DLD1 (cell line): Measurements from ENCODE around the gene SPEM3.

Source experiments
- in situ Hi-C: cut with HindIII; loops from 2 replicates; pipeline ENCODE4 v1.10.0; 2017; ENCODE audit warnings: low sequenced_read_pairs

The SPEM3 gene

DNA sequence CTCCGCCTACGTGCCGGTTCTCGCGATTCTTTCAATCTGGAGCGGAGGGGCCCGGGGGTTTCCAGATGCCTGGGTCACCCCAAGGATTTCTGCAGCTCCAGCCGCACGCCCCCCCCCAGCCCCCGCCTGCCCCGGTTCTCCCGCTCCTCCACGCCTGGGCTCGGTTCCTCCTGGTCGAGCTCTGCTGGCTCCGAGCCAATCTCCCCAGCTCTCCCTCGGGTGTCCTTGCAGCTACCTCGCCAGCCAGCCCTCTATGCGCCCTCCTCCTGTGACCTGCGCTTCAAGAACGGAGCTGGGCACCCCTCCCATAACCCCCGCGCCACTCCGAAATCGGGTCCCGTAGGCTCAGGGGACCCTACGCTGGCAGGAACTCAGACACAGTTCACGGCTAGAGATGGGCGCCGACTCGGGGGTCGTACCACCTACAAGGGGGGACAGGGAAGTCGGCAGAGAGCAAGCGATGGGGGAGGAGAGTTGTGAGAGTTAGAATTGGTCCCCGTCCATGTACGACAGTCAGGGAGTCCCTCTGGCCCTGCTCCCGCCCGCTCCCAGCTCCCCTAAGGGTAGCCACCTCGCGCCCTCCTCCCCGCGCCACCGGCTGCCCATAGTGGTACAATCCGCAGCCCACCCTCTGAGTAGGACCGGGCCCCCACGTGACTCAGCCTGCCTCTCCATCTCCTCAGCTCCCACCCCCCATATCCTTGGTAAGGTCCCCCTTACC lies 11.6 kb downstream of the SPEM3 start:
- in situ Hi-C loops, result no loop called here

DNA sequence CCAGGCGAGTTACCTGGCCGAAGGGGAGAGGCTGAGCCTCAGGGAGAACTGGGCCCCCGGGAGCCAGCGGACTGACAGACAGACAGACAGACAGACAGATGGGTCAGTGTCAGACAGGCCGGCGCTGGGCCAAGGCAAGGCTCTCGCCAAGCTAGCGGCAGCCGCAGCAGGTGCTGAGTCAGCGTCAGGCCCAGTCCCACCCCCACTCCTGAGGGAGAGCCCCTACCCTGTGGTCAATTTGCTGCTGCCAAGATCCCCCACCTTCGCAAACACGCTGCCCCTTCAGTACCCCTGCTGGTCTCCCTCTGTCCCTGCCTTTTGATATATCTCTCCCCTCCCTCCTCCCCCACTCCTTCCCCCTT lies 12.2 kb downstream of the SPEM3 start:
- in situ Hi-C loops, result no loop called here

DNA sequence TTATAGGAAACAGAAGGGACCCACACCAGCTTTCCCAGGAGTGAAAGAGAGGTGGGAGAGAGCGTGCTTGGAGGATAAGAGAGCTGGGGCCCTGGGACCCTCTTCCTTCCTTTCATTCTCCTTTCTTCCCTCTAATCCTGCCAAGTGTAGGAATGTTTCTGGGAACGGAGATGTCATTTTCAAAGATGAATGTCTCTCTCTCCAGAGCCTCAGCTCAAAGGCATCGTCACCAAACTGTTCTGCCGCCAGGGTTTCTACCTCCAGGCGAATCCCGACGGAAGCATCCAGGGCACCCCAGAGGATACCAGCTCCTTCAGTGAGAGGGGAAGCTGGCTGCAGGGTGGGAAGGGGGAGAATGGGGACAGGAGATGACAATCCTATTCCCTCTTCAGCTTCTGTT lies 12.6 kb downstream of the SPEM3 start:
- in situ Hi-C loops, result no loop called here

DNA sequence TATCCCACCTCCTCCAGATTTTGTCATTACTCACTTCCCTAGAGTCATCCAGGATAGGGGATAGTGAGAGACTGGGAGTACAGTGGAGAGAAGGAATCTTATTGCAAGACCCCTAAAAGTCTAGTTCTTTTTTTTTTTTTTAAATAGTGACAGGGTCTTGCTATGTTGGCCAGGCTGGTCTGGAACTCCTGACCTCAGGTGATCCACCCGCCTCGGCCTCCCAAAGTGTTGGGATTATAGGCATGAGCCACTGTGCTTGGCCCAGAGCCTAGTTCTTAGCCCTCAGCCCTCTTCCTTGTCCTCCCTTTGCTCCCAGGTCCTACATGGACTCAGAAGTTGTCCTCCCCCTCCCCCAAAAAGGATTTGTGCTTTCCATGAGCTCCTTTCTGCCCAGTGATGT lies 13.5 kb downstream of the SPEM3 start:
- in situ Hi-C loops, result no loop called here

DNA sequence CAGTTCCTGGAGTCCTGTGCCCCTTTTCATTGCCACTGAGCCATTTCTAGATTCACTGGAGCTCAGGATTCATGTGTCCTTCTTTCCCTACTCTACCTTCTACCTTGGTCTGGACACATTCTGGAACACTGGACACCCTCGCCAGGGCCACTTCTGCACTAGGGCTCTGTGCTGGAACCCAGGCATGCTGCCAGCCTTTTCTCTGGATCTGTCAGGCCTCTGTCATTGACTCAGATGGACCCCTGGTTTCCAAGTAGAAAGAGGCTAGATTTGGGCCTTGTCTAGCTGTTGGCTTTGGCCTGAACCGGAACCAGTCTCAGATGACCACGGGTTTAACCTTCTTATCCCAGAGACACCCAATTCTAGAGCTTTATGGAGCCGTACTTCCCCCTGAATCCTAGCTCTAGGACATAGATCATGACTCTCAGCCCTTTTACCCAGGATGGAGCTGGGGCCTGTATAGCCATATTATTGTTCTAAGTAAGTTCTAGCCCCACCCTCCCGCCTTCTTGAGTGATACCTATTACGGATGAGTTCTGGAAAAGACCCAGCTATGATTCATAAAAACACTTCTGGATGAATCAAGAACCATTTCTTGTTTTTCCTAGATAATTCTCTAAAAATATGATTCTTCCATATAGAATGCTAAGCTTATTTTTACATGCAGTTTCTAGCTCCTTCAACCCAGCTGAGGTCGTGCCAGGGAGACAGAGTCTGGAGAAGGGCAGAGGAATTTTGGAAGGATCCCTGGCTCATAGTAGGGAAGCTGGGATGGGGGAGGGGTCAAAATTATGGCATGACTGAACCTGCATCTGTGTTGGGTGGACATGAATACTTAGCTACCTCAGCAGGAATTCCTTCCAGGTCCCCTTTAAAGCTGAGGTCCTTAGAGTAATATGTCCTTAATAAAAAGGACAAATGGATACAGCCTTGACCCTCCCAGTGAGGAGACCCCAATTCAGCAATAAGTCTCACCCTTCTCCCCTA lies 15.1 kb downstream of the SPEM3 start:
- in situ Hi-C loops, result no loop called here

DNA sequence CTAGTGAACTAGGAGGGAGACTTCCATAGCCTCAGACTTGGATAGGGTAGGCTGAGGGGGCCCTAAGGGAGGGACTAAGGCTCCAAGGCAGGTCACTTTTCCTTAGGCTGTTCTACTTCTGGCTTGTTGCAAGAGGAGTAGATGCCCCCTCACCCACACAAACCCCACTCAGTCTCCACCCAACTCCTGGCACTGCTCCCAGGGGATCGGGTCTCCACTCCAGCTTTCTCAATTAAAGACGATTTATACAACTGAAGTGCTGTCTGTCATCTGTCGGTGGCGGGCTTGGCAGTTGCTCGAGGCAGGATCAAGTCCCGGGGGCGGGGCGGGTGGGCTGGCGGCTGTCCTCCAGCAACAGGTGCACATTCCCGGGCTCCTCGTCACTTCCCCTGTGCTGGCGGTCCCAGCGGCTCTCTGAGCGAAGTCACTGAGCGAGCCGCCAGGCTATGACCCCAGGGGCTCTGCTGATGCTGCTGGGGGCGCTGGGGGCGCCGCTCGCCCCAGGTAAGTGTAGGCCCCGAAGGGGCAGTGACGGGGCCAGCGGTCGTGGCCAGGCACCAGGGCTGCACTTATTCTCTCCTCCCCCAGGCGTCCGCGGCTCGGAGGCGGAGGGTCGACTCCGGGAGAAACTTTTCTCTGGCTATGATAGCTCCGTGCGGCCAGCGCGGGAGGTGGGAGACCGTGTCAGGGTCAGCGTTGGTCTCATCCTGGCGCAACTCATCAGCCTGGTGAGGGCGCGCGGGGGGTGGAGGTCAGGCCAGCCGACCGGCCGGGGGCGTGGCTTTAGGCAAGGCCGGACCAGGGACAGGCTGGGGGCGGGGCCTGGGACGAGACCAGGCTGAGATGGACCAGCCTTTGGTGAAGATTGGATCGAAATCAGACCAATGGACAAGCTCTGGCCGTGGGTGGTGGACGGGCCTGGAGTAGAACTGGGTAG lies 16.3 kb downstream of the SPEM3 start, which contains the start of gene CHRNB1:
TSS of gene CHRNB1 (plus strand) at position 380 of the 937 bp plus-strand sequence. CDS start at position 447, 67 bp downstream.
- in situ Hi-C loops, result no loop called here

DNA sequence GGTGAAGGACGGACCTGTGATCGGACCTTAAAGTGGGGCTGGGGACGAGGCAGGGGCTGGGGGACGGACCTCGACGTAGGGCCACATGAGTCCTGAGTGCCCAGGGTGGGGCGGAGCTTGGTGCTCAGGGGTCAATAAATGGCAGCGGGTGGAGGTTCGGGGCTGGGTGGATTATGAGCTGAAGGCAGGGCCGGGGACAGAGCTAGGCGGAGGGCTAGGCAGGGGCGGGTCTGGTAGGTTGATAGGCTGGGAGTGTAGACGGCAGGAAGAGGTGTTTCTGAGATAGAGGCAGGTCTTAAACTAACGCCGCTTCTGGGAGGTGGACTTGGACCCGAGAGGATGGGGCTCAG lies 16.9 kb downstream of the SPEM3 start:
- in situ Hi-C loops, result no loop called here

DNA sequence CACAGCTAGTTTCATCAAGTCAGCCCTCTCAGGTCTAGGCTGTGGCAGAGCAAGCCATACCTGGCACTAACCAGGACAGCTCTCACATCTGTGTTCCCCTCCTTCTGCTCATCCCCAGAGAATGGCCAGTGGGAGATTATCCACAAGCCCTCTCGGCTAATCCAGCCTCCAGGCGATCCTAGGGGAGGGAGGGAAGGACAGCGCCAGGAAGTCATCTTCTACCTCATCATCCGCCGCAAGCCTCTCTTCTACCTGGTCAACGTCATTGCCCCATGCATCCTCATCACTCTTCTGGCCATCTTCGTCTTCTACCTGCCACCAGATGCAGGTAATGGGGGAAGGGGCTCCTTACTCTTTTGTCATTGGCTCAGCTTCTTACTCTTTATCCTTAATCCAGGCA lies 19.8 kb downstream of the SPEM3 start:
- in situ Hi-C loops, result no loop called here

DNA sequence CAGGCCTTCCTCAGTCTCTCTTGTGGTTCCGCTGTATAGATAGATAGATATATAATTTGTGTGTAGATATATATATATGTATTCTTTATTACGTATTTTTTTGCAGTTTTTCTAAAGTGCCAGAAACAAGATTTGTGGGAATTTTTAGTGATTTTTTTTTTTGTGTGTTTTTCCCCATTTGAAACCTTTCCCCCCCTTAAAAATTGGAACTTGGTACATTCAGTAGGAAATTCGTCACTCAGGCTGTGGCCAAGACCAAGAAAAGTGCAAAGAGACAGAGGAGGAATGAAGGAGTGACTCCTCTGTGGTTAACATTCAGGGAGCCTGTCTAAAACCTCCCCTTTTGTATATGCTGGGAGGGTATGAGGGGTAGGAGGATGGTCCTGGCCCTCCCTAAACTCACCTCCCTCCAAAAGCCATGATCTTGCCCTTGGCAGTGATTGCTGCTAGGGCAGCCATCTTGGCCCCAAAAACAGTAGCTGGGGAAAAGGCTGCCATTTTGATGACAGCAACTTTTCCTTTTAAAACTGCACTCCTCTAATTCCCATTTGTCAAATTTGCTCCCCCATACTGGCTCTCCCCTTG lies 31.4 kb downstream of the SPEM3 start:
- in situ Hi-C loops, result no loop called here

DNA sequence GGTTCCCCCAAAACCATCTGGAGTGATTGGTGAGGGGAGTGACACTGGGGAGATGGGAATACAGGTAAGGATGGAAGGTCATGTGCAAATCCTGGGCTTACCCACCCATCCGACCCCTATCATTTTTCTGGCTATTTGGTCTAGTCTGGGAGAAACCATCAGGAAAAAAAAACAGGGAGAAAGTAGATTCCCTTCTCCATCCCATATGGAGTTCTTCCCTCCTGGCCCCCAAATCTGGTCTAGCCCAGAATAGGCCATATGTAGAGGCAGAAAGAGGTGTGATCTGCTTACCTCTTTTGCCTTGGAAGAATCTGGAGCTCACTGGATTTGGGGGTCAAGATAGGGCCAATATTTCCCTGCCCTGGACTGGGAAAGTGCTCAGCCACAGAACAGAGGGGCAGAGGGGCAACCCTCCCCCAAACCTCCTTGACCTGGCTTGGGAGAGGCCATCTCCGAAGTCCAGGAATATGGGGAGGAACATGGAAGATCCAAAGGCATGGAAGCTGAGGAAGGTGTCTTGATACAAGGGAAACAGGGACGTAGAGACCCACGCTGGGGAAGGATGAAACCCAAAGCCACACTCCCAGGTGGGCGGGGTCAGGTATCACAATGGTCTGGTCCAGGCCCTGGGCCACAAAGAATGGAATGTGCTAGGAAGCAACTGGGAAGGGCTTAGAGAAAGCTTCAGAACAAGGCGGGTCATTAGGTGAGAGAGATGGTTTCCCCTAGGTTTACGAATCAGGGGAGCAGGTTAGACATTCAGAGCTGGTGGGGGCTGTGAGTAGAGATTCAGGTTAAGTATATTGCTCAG lies 32.4 kb downstream of the SPEM3 start:
- in situ Hi-C loops, result no loop called here

DNA sequence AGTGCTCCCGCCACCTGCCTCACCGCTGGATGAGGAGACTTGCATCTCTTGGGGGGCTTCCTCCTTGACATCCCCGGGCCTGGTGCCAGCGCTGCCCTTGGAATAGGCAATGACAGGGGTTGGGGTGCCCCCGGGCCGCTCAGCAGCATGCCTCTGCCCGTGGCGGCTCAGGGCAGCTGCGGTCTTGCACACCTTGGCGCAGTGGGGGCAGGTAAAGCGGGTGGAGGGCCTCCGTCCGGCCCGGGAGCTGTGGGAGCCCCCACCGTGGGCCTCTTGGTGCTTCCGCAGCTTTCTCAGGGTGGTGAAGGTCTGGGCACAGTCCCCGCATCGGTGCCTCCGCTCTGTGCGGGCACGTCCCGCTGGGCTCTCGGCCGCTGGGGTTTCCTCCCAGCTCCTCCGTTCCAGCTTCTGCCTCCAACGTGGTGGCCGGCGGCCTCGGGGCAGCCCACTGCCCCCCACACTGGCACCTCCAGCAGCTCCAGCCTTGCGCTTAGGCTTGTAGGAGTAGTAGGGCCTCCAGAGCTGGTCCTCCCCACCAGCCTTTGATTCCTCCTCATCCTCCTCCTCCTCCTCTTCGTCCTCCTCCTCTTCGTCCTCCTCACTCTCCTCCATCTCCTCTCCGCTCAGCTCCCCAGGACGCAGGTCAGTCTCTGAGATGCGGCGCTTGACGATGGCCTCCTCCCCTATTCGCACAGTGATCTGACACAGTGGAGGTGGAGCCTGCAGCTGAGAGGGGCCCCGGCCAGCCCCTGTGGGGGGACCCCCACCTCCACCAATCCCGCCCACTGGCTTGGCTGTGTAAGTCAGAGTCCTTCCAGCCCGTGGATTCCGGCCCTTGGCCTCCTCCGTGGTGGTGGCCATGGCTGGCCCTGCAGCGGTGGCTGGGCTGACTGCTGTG lies 34.1 kb downstream of the SPEM3 start:
- in situ Hi-C loops, result no loop called here

DNA sequence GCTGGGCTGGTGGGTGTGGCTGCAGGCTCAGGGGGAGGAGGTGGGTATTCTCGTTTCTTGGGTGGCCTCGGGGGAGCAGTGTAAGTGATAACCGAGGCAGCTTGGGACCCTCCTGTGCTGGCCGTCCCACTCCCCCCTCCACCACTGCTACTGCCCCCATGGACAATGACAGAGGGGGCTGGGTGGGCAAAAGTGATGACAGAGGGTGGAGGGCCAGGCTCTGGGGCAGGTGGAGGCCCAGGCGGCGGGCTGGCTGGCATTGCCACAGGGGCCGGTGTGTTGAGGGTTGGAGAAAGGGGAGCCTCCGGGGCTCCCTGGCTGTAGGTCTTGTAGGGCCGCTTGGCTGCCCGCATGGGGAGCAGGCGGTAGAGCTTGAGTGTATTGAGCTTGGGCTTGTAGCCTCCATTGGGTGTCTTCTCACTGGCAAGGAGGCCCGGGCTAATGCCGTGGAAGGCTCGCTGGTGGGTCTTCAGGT lies 34.8 kb downstream of the SPEM3 start:
- in situ Hi-C loops, result no loop called here

DNA sequence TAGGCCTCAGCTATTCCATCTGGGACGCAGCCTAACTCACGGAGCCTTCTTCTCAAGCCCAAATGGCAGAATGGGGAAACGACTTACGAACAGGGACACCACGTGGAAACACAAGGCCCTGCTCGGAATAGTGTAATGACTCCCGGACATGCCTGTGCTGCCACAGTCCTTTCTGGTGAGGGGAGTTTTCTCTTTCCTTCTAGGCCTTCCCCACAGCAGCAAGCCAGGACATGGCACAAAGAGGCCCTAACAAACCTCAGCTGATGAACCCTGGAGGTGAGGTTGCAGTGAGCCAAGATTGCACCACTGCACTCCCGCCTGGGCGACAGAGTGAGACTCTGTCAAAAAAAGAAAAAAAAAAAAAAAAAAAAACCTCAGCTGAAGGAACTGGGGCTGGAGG lies 35.4 kb downstream of the SPEM3 start:
- in situ Hi-C loops, result no loop called here

DNA sequence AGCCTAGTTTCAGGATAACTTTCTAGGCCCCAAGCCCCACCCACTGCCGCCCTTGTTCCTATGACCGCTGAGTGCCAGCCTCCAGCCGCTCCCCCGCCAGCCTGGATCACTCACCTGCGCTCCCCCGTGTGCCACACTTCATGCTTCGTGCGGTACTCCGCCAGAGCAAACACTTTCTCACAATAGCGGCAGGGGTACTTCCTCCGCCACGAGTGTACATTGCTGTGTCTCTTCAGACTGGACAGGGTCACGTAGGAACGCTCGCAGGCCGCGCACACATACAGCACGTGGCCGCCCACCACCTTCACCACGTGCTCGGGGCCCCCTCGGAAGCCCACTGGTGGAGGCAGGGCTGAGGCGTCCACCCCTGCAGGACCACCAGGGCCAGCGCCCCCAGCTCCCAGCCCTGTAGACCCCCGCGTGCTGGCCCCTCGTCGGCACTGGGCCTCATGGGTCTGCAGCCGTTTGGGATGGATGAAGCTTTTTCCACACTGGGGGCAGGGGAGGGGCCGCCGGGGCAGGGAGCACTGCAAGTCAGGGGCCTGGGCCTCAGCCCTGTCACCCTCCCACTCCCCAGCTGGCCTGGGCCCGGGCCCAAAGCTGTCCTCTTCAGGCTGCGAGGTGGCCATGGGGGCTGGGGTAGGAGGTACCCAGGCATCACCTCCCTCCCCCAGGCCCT lies 37.1 kb downstream of the SPEM3 start:
- in situ Hi-C loops, result no loop called here

DNA sequence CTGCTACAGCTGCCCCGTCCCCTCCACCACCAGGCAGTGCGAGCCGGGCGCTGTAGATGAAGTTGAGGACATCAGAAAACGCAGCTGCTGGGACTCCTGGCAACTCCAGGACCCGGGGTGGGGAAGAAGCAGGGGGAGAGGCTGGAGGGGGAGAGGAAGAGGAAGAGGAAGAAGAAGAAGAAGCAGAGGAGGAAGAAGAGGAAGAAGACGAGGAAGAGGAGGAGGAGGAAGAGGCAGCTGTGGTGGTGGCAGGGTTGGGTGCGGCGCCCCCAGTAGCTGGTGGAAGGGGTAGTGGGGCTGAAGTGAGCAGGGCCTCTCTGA lies 37.6 kb downstream of the SPEM3 start:
- in situ Hi-C loops, result no loop called here

DNA sequence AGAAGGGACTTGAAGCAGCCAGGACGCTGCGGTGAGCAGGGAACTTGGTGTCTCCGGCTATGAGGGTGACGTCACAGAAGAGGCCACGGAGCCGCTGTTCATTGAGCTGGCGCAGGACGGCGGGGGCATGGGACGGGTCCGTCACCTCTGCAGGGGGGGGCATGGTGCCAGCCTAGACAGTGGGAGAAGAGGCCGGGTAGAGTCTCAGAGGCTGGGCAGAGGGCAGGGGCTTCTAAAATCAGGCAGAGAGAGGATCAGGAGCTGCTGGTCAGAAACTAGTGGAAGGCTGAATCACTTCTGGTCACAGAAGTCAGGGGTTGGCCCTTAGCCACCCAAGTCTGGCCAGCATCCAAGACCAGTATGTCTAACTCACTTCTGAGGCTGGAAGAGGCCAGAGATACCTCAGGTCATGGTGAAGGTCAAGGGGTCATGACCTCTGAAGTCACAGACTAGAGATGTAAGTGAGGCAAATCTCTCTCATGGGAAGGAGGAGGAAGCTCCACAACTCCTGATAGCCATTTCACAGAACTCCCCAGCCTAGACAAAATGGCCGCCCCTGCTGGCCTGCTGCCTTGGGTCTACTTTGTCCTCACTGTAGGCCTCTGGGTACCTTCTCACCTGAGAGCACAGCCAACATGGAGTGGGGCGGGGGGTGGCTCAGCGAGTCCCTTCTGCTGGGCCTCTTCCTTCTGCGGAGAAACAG lies 38.1 kb downstream of the SPEM3 start:
- in situ Hi-C loops, result no loop called here

DNA sequence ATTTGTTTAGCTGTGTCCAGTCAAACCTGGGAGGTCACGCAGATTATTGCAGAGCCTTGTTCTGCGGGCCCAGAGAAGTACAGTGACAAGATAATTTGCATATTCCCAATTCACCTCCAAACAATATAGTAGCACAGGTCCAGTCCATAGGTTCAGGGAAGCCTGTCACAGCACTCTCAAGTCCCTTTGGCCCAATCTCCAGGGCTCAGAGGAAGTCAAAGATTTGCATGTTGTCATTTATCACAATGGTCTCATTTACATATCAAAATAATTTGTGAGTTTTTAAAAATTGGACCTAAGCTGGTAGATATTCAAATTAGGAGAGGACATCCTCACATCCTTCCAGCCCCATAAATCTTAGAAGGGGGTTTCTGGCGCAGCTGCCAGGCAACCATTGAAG lies 38.8 kb downstream of the SPEM3 start:
- in situ Hi-C loops, result no loop called here

DNA sequence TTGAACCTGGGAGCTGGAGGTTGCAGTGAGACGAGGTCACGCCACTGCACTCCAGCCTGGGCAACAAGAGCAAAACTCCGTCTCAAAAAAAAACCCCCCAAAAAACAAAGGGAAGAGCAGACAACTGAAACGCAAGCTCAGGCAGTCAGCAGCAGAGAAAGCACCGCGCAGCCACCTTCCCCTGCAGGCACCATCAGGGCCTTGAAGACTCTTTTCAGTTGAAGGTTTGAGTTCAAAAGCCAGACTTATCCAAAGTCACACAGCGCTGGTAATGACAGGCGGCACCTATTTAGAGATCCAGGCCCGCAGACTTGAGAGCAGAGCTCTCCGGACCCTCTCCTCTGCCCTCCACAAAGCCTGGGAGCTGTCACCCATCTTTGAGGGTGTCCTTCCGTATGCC lies 39.6 kb downstream of the SPEM3 start:
- in situ Hi-C loops, result no loop called here
